GM18526 (cell line): ENCODE measurements around the gene TRPM2.

Experiments
- POLR2A ChIP-seq: IDR thresholded peaks from 3 replicates; pipeline ENCODE4 v1.6.1; 2011; ENCODE audit not compliant: insufficient read length; ENCODE audit errors: extremely low read depth

The TRPM2 gene

DNA sequence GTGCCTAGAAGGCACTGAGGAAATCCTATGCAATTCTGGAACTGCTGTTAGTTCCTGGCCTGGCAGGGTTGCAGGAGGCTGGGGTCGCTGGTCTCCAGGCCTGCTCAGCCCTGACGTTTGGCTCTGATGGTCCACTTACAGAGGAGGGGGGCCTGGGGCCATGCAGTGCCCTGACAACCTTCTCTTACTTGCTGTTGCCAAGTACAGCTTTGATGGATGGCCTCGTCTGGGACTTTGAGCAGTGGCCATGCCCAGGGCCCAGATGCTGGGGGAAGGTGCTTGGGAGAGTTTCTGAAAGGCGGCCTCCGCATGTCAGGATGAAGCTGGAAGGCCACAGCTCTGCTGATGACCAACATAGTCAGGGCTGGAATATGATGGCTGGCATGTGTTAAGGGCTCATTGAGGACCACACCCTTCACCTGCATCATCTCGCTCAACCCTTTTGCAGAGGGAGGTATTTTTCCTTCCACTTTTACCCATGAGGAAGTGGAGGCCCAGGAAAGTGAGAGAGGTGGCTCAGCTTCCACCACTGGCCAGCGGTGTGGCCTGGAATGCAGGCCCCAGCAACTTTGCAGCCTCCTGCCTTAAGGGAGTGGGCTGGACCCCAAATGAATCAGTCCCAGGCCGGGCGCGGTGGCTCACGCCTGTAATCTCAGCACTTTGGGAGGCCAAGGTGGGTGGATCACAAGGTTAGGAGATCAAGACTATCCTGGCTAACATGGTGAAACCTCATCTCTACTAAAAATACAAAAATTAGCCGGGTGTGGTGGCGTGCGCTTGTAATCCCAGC, 67.2 kb downstream of the TRPM2 start:
- no peak for TF ChIP-seq POLR2A

DNA sequence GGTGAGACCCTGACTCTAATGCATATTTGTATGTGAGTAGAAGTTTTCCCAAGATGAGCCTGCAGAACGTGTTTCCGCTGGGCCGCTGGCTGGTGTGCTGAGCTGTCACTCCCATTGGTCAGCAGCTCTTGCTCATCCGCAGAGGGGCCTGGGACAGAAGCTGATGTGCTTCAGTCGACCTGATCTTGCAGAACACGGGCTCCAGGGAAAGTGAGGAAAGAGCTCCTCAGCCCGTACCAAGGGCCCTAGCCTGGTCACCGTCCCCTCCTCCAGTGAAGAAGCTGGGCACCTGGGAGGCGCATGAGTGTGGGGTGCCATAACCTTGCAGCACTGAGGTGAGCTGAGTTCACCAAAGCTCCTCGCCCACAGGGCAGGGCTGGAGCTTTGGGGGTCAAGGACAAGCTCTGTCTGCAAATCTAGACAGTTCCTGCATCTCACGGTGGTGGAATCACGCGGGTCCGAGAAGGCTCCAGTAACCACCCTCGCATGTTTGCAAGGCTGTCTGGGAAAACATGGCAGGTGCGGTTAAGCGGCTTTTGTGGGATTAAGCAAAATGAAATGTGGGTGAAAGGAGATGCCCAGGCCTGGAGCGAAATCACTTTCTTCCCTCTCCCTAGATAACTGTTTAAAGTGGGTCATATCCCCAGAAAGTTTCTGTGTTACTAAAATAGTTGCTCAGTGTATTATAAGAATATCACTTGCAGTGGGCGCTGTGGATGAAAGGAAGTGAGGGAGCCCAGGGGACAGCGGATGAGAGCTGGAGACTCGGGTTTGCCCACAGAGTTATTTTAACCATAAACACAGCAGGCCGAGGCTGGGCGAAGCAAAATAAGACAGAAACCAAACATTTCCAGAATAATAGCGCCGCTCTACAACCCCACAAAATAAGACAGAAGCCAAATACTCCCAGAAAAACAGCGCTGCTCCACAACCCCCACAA, 68.8 kb downstream of the TRPM2 start:
- TF ChIP-seq POLR2A: no peak

DNA sequence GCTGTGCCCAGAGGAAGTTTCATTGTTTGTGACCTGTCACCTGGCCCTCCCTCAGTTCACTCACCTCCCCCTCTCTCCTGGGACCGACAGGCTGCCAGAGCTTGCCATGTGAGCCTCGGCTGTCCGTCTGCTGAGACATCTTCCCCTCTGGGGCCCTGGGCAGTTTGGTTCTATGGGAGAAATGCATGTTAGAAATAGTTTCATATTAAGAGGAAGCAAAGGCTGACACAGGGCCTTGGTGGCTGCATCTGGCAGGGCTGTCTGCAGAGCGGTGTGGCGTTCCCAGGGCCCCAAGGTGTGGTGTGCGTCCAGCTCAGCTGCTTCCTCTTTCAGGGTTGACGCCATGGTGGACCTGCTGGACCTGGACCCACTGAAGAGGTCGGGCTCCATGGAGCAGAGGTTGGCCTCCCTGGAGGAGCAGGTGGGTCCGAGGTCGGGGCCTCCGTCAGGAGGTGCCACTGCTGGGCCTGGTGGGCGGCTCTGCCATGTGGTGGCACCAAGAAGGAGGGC, 69.9 kb downstream of the TRPM2 start:
- TF ChIP-seq POLR2A: no peak

DNA sequence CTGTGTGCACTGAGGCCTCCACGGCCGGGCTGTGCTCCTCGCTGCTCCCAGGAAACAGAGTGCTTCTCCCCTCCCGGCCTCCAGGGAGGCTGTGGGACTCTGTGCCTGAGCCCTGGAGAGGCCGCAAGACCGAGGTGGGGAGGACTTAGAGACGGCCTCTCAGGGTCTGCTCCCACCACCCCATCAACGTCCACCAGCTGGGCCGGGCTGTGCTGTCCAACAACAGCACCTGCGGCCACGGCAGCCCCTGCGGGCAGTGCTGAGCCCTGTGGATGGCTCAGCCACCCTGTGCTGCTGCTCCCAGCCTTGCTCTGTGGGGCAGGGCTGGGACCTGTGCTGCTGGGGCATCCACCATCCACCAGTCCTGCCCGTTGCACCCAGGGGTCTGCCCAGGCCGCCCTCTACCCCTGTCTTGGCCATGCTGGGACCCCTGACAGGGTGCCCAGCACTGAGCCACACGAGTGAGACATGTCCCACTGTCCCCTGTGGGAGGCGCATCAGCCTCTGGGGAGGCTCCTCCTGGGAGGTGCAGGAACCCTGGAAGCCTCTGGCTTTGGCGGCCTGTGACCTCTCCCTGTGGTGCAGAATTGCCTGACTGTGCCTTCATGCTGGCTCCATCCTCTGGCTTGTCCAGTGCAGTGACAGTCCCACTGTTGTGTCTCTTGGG, 70.7 kb downstream of the TRPM2 start:
- no peak for TF ChIP-seq POLR2A

DNA sequence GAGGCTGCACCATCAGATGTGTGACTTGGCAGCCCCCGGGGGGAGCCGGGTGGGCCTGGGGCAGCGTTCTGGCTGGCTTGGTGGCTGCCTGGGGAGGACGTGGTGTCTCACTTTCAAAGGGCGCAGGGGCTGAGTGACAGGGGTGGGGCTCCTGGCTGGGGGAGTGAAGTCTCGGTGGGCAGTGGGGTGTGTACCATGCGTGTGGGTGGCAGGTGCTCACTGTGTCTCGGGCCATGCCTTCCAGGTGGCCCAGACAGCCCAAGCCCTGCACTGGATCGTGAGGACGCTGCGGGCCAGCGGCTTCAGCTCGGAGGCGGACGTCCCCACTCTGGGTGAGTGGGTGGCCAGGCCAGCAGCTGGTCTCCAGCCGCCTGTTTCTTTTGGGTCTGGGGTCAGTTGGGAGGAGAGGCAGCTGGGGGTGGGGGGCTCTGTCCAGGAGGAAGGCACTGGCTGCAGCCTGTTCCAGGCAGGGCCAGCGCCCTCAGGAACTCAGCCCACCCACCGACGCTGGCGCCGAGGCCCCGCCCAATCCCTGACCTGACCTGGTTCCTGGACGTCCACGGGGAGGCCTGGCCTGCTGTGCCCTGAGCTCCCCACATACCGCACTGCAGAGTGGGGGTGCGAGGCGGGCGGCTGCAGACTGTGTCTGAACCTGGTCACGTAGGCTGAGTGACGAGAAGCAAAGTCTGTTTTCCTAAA, 71.3 kb downstream of the TRPM2 start:
- no peak for TF ChIP-seq POLR2A

- no peak for TF ChIP-seq POLR2A
Measured at GRCh38 chr21:44425307-44425894, 72.0 kb downstream of the TRPM2 start.

DNA sequence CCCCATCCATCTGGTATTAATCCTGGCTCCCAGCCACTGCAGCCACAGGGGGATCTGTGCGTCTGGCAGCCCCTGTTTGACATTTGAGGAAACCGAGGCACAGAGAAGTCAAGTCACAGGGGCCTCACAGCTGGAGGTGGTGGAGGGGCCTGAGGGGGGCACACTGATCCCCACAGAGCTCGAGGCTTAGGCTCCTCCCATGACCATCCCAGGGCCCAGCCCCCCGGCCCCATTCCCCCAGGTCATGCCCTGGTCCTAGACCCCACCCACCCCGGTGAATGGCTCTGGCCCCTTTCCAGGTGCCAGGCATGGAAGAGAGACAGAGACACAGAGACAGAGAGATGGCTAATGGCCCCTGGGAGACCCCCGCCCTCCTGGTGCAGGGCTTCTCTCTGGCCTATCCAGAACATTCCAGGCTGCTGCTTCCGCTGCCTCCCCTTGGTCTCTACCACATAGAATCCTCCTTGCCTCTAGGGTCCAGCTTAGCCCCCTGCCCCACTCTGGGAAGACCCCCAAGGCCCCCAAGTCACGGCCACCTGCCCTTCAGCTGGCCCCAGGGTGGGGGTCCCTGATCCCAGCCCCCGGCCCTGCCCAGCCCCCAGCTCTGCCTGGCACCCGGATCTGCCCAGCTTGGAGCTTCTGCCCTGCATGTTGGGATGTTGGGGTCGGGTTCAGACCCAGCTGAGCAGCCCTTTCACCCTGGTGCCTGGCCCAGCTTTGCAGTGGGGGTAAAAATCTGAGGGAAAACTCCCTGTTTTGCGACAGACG, 72.7 kb downstream of the TRPM2 start:
- TF ChIP-seq POLR2A: no peak

DNA sequence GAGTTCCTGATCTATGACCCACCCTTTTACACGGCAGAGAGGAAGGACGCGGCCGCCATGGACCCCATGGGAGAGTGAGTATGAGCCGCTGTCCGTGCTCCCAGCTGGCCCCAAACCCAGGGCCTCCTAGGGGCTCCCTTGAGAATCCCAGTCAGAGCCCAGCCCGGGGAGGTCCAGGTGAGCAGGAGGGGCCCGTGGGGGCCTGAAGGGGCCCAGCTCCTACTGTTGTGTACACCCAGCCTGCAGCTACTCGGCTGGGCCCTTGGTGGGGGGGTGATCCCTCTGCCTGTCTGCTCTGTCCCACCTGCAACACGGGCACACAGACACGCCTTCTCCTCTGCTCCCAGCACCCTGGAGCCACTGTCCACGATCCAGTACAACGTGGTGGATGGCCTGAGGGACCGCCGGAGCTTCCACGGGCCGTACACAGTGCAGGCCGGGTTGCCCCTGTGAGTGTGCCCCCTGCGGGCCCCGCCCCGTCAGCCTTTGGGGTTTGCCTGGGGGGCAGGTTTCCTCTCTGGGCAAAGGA, 73.3 kb downstream of the TRPM2 start:
- no peak for TF ChIP-seq POLR2A

- no peak for TF ChIP-seq POLR2A
Measured at GRCh38 chr21:44427241-44428120, 74.1 kb downstream of the TRPM2 start.

DNA sequence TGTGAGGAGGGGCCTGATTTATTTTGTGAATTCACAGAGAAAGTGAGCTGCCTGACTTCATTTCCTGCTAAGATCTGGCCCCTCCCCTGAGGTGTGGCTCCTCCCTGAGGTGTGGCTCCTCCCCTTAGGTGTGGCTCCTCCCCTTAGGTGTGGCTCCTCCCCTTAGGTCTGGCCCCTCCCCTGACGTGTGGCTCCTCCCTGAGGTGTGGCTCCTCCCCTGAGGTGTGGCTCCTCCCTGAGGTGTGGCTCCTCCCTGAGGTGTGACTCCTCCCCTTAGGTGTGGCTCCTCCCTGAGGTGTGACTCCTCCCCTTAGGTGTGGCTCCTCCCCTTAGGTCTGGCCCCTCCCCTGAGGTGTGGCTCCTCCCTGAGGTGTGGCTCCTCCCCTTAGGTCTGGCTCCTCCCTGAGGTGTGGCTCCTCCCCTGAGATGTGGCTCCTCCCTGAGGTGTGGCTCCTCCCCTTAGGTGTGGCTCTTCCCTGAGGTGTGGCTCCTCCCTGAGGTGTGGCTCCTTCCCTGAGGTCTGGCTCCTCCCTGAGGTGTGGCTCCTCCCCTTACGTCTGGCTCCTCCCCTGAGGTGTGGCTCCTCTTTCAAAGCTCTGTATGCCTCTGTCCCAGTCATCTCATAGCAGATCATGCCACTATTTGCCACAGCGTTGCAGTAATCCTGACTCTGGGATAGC, 75.0 kb downstream of the TRPM2 start:
- no peak for TF ChIP-seq POLR2A

DNA sequence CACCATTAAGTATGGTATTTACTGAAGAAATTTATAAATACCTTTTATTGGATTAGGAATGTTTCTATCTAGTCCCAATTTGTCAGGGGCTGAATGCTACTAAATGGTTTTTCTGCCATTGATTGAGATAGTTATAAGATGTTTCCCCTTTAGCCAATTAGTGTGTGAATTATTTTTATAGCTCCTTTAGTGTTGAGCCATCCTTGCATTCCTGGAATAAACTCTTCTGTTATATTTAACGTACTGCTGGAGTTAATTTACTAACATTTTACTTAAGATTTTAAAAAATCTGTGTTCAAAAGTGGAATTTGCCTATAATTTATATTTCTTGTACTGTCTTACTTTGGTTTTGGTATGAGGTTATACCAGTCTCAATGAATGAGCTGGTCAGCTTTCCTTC, 76.5 kb downstream of the TRPM2 start:
- no peak for TF ChIP-seq POLR2A

DNA sequence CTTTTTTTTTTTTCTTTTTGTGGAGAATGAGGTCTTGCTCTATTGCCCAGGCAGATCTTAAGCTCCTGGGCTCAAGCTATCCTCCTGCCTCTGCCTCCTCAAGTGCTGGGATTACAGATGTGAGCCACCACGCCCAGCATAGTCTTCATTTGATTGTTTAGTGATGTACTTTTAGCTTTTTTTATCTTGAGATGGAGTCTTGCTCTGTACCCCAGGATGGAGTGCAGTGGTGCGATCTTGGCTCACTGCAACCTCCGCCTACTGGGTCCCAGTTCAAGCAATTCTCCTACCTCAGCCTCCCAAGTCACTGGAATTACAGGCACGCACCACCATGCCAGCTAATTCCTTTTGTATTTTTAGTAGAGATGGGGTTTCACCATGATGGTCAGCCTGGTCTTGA, 77.9 kb downstream of the TRPM2 start:
- TF ChIP-seq POLR2A: no peak
